Ovary (tissue), 9 donors: Measurements from ENCODE around the gene KCNJ13. TPM values are rescaled to one million over a fixed set of nuclear protein-coding genes. Genes with fewer than 3 reads are reported as not detected.

Source experiments
- DNase-seq, 5 donors: peaks; one replicate each; pipeline ENCODE4 v3.0.0-alpha.2; 2019 to 2020
- H3K27ac ChIP-seq, 2 donors: fragments of 200-600 bp; one replicate each; pipeline versions ENCODE4 v1.5.1 to v1.8.0; 2019 to 2022
- H3K27me3 ChIP-seq: fragments of 200-600 bp; one replicate; pipeline ENCODE4 v1.8.0; 2022
- H3K36me3 ChIP-seq: fragments of 200-600 bp; sonication (generic); one replicate; pipeline ENCODE4 v1.5.1; 2019
- H3K4me1 ChIP-seq: one replicate; pipeline ENCODE4 v1.8.1; 2013; ENCODE audit warnings: mild to moderate bottlenecking, moderate library complexity; ENCODE audit not compliant: insufficient read depth
- H3K4me3 ChIP-seq: fragments of 200-600 bp; sonication (generic); one replicate; pipeline ENCODE4 v1.5.1; 2017
- H3K9me3 ChIP-seq, 2 donors: fragments of 200-600 bp in 1 of 2; sonication (generic) in 1 of 2; one replicate each; pipeline versions ENCODE4 v1.5.1 to v1.8.1; 2013 to 2019; ENCODE audit warnings: mild to moderate bottlenecking in 1 of 2, moderate library complexity in 1 of 2
- CTCF ChIP-seq, 3 donors: fragments of 450-650 bp in 2 of 3; fragments of 200-600 bp in 1 of 3; IDR thresholded peaks; one replicate each; pipeline versions ENCODE4 v1.5.1 to v1.8.0; 2016 to 2022; ENCODE audit warnings: antibody characterized with exemption in 3 of 3, mild to moderate bottlenecking in 1 of 3
- EP300 ChIP-seq: sonication (generic); formaldehyde crosslinking; IDR thresholded peaks from one replicate; pipeline ENCODE4 v1.6.1; 2017; ENCODE audit warnings: antibody characterized with exemption
- POLR2A ChIP-seq: fragments of 450-650 bp; IDR thresholded peaks from one replicate; pipeline ENCODE4 v1.6.1; 2017; ENCODE audit warnings: antibody characterized with exemption, mild to moderate bottlenecking, moderate library complexity
- WGBS, 3 donors: extraction: QIAGEN DNeasy Blood & Tissue Kit in 1 of 3; methylation state at CpG; one replicate each; pipeline versions ENCODE4 v1.1.5 to v1.1.7; 2013 to 2017; 5-methylcytosine and 5-hydroxymethylcytosine counted together
- intact Hi-C, 4 donors: fragments of 100-400 bp; cut with DNase I; formaldehyde crosslinking; loops; one replicate each; pipeline versions ENCODE4 v1.11.0 to v1.15.1; 2022 to 2023
- polyA plus RNA-seq, 2 donors: library from polyadenylated mRNA; stranded (reverse); fragments of 200-250 nt in 1 of 2; fragments of 350-450 nt in 1 of 2; fragmentation: Illumina TruSeq in 1 of 2; extraction: RNeasy Lipid Tissue Mini Kit (QIAGEN cat#74804) in 1 of 2; gene quantifications; one replicate each; pipeline ENCODE4 v1.2.3, GENCODE V29; 2013 to 2014
- total RNA-seq, 7 donors: library from RNA; depleted of rRNA in 2 of 7; stranded (reverse); fragments of >200 nt in 2 of 7; fragmentation: NEBNext Ultra II Directional in 3 of 7; extraction: Animal tissue kit (Norgen Biotek cat#: 25700) in 3 of 7; gene quantifications; one replicate each; pipeline versions ENCODE4 v1.1.0 to v1.2.4, GENCODE V29; 2016 to 2023
- donor health status: DM: no; HTN: no; CAD: no; lungs with moderate emphysema.
- donor health status: DM: no; HTN: no; CAD: no.
- donor health status: Bipolar disorder and iron deficiency.
- donor health status: DM: yes; HTN: yes; CAD: no.
- donor health status: DM: no; HTN: no; CAD: no.
- donor health status: DM: yes; HTN: yes; CAD: no.

The KCNJ13 gene
- total and polyA plus RNA-seq, 9 donors: 0.24 TPM; not detected in 8

DNA sequence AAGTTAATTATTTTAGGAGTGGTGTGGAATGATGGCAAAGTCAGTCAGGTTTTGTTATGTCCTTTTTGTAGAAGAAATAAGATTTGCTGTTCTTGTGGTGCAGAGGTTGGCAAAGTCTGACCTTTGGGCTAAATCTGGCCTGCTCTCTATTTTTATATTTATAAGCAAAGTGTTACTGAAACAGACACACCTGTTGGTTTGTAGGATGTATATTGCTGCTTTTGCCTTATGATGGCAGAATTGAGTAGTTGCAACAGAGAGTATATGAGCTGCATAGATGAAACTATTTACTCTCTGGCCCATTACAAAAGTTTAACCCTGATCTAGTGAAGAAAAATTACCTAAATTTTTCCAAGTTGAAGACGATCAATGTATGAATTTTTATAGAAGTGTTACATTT is 34.1 kb upstream of the KCNJ13 start:
- Histone ChIP-seq H3K9me3 (no peaks in the 10 kb centered on the region), H3K36me3 (no peaks in the 10 kb centered on the region), H3K4me3 (no peak overlapping the region), H3K4me1 (no peaks in the 10 kb centered on the region), H3K27ac (no peak overlapping the region), H3K27me3 (no peaks in the 10 kb centered on the region)
- intact Hi-C loops: no loop called here
- TF ChIP-seq EP300 (no peak), POLR2A (no peak), CTCF (IDR thresholded peaks at IDR 0.05) (no peak)
- no peak for DNase-seq
- 93% methylated on average over 1 of the region's 1 CpG for WGBS, 3 donors

GRCh38 chr2:232809349-232810124 is 33.2 kb upstream of the KCNJ13 start:
- Histone ChIP-seq H3K27me3 (no peaks in the 10 kb centered on the region), H3K27ac (no peak overlapping the region), H3K4me1 (no peaks in the 10 kb centered on the region), H3K9me3 (no peaks in the 10 kb centered on the region), H3K4me3 (no peak overlapping the region), H3K36me3 (no peaks in the 10 kb centered on the region)
- TF ChIP-seq POLR2A: no peak
- no peak for TF ChIP-seq CTCF (IDR thresholded peaks at IDR 0.05)
- TF ChIP-seq EP300: no peak
- 90 to 93% (median 92%) methylated on average over 5 of the region's 5 CpGs for WGBS, 3 donors
- intact Hi-C loops: no loop called here
- no peak for DNase-seq

DNA sequence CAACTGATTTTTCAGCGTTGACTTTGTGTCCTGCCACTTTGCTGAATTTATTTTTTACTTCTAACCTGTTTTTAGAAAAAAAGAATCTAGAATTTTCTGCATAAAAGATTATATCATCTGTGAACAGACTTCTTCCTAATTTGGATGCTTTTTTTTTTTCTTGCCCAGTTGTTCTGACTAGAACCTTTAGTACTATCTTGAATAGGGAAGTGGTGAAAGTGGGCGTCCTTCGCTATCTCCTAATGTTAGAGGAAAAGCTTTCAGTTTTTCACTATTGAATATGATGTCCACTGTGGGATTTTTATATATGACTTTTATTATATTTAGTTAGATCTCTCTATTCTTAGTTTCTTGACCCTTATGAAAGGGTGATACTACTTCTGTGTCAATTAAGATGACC is 25.7 kb upstream of the KCNJ13 start:
- Histone ChIP-seq H3K36me3 (no peaks in the 10 kb centered on the region), H3K4me3 (no peak overlapping the region), H3K27me3 (no peaks in the 10 kb centered on the region), H3K9me3 (no peaks in the 10 kb centered on the region), H3K4me1 (no peaks in the 10 kb centered on the region), H3K27ac (no peak overlapping the region)
- WGBS, 3 donors: 84 to 97% (median 96%) methylated on average over 3 of the region's 3 CpGs
- TF ChIP-seq POLR2A: no peak
- no peak for TF ChIP-seq EP300
- no peak for TF ChIP-seq CTCF (IDR thresholded peaks at IDR 0.05)
- intact Hi-C loops: no loop called here
- no peak for DNase-seq

DNA sequence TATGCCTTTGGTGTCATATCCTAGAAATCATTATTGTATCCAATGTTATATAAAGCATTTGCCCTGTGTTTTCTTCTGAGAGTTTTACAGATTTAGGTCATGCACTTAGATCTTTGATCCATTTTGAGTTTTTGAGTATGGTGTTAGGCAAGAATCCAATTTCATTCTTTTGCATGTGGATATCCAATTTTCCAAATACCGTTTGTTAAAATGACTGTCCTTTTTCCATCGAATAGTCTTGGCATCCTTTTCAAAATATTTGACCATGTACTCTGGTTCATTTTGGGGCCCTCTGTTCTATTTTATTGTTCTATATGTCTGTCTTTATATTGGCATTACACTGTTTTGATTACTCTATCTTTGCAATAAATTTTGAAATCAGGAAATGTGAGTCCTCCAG is 23.8 kb upstream of the KCNJ13 start:
- Histone ChIP-seq H3K36me3 (no peaks in the 10 kb centered on the region), H3K27ac (no peak overlapping the region), H3K9me3 (no peaks in the 10 kb centered on the region), H3K4me3 (no peak overlapping the region), H3K4me1 (no peaks in the 10 kb centered on the region), H3K27me3 (no peaks in the 10 kb centered on the region)
- DNase-seq: no peak
- intact Hi-C loops: no loop called here
- WGBS, 3 donors: 72 to 91% (median 82%) methylated on average over 2 of the region's 2 CpGs
- TF ChIP-seq CTCF (IDR thresholded peaks at IDR 0.05) (no peak), EP300 (no peak), POLR2A (no peak)
